Measurements from ENCODE around the gene GTF2A1.

The GTF2A1 gene

GRCh38 chr14:81127785-81128184, 93.0 kb downstream of the GTF2A1 start:
- DNase-seq = no peak

- no peak for DNase-seq
Observed at GRCh38 chr14:81125536-81125935, 95.2 kb downstream of the GTF2A1 start.

All from stimulated activated CD8-positive, alpha-beta memory T cell treated with anti-CD3 and anti-CD28 coated beads, Interleukin-4, amount 100 ng/mL, for 48 hours (primary cell).